Gastrocnemius medialis (tissue), 4 donors: ENCODE measurements around the gene PER3.

Experiments
- POLR2A ChIP-seq, 2 donors: fragments of 450-650 bp; IDR thresholded peaks; one replicate each; pipeline ENCODE4 v1.6.1; 2017; ENCODE audit warnings: antibody characterized with exemption in 2 of 2, mild to moderate bottlenecking in 2 of 2, moderate library complexity in 2 of 2
- TF ChIP-seq, protein P1 (sequence below), 5 experiments: fragments of 450-650 bp in 3 of 5; fragments of 200-600 bp in 2 of 5; sonication (generic) in 2 of 5; IDR thresholded peaks in 4 of 5; conservative IDR thresholded peaks in 1 of 5; 1 replicate in 4 of 5; 2 replicates in 1 of 5; pipeline ENCODE4 v1.5.1; 2016 to 2019; ENCODE audit warnings: antibody characterized with exemption in 5 of 5, mild to moderate bottlenecking in 3 of 5, moderate library complexity in 3 of 5

GRCh38 chr1:7856345-7856744, 72.3 kb downstream of the PER3 start:
- TF ChIP-seq, protein P1, sequence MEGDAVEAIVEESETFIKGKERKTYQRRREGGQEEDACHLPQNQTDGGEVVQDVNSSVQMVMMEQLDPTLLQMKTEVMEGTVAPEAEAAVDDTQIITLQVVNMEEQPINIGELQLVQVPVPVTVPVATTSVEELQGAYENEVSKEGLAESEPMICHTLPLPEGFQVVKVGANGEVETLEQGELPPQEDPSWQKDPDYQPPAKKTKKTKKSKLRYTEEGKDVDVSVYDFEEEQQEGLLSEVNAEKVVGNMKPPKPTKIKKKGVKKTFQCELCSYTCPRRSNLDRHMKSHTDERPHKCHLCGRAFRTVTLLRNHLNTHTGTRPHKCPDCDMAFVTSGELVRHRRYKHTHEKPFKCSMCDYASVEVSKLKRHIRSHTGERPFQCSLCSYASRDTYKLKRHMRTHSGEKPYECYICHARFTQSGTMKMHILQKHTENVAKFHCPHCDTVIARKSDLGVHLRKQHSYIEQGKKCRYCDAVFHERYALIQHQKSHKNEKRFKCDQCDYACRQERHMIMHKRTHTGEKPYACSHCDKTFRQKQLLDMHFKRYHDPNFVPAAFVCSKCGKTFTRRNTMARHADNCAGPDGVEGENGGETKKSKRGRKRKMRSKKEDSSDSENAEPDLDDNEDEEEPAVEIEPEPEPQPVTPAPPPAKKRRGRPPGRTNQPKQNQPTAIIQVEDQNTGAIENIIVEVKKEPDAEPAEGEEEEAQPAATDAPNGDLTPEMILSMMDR (IDR thresholded peaks at IDR 0.05 in 4 of 5, conservative IDR thresholded peaks at IDR 0.05 in 1 of 5) = no peak
- no peak for TF ChIP-seq POLR2A (IDR thresholded peaks at IDR 0.05)
